Fibroblast of peridontal ligament (primary cell): ENCODE results near the gene SSTR1.

Experiments used
- DNase-seq: peaks from one replicate; pipeline ENCODE4 v3.0.0-alpha.2; 2010; ENCODE audit errors: extremely low read depth

The SSTR1 gene

GRCh38 chr14:38202444-38203191, 5.1 kb upstream of the SSTR1 start:
- no peak for DNase-seq

- DNase-seq: no peak
These were observed 3.6 kb upstream of the SSTR1 start for GRCh38 chr14:38203929-38204718.

- no peak for DNase-seq
These were observed 3.0 kb upstream of the SSTR1 start for GRCh38 chr14:38204719-38205115.

- no peak for DNase-seq
These were observed 2.4 kb upstream of the SSTR1 start for GRCh38 chr14:38205119-38205813.

- no peak for DNase-seq
These were observed 1.6 kb upstream of the SSTR1 start for GRCh38 chr14:38205949-38206665.

GRCh38 chr14:38206689-38207376, 871 bp upstream of the SSTR1 start:
- DNase-seq: no peak

GRCh38 chr14:38207377-38207735, 348 bp upstream of the SSTR1 start:
- DNase-seq: no peak

GRCh38 chr14:38208618-38209562, 1.2 kb downstream of the SSTR1 start:
- DNase-seq: no peak

GRCh38 chr14:38209572-38210557, 2.2 kb downstream of the SSTR1 start:
- DNase-seq: no peak

GRCh38 chr14:38210587-38211216, 3.0 kb downstream of the SSTR1 start:
- no peak for DNase-seq

- DNase-seq: no peak
These were observed 3.6 kb downstream of the SSTR1 start for GRCh38 chr14:38211255-38211735.

GRCh38 chr14:38212111-38212510, 4.4 kb downstream of the SSTR1 start:
- DNase-seq: no peak

- DNase-seq: no peak
These were observed 5.3 kb downstream of the SSTR1 start for GRCh38 chr14:38213001-38213400.

GRCh38 chr14:38217553-38217952, 9.8 kb downstream of the SSTR1 start:
- DNase-seq: no peak

- DNase-seq: no peak
These were observed 13.4 kb downstream of the SSTR1 start for GRCh38 chr14:38221077-38221476.

GRCh38 chr14:38224338-38224737, 16.6 kb downstream of the SSTR1 start:
- no peak for DNase-seq

- no peak for DNase-seq
These were observed 18.2 kb downstream of the SSTR1 start for GRCh38 chr14:38225946-38226345.

- no peak for DNase-seq
These were observed 18.7 kb downstream of the SSTR1 start for GRCh38 chr14:38226366-38226765.
